RWPE1 (cell line): Measurements from ENCODE around the gene PIK3CD.

Source experiments
- CTCF ChIA-PET: fragments of 350-600 bp; sonication (Branson Sonifier 250); formaldehyde crosslinking; extraction: SDS; loops from one replicate; lab custom pipeline; 2021; lab: Yijun Ruan, JAX
- POLR2A ChIA-PET: fragments of 400-600 bp; formaldehyde crosslinking; extraction: SDS; loops from one replicate; lab custom pipeline; 2020; ENCODE audit warnings: antibody characterized with exemption; ENCODE audit not compliant: low non-redundant PET; lab: Yijun Ruan, JAX
- DNase-seq: peaks from one replicate; pipeline ENCODE4 v3.0.0; 2012; ENCODE audit warnings: low spot score
- H3K27ac ChIP-seq: fragments of 450-650 bp; 2 replicates; pipeline ENCODE4 v1.5.1; 2017
- CTCF ChIP-seq: fragments of 450-650 bp; conservative IDR thresholded peaks from 2 replicates; pipeline ENCODE4 v1.5.1; 2017; ENCODE audit warnings: low read depth, mild to moderate bottlenecking

Gene PIK3CD

DNA sequence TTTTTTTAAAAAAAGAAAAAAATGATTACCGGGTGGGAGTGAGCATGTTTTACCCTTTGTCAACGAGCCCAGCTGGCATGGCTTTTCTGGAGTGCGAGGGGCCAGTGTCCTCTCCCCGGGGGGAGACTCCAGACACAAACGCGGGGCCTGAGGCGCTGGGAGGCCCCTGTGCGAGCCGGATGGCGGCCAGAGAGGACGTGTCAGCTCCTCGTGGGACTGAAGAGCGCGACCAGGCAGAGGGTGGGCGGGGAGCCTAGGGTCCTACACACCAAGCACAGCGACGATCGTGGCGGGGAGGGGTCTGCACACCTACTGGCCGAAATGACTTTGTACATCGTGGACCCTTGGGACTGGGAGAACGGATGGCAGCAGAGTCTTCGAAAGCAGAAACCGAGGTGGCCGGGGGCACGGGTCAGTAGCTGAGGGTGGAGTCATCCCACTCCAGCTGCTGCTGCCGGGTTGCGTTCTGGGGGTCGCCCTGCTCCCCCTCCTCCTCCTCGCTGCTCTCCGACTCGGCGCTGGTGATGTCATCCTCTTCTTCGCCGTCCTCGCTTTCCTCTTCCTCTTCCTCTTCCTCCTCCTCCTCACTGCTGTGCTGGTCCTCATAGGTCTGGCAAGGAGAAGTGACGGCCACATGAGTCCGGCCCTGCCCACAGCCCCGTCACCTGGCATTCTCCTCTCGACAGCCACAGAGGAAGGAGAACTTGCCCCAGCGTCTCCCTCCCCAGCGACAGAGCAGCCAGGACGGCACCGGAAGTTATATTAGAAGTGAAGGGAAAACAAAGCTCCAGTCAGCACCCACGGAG is 78.8 kb downstream of the PIK3CD start:
- TF ChIP-seq CTCF: no peak
- DNase-seq: no peak
- POLR2A ChIA-PET: no interaction called here
- H3K27ac ChIP-seq: peak overlapping the region; percentile 46
- CTCF ChIA-PET: interaction anchor here (0.6 to 0.7 kb wide), 2 partner anchors 81 to 86 kb away, joined by 3 to 7 read pairs; no protein-coding TSS in a partner anchor

DNA sequence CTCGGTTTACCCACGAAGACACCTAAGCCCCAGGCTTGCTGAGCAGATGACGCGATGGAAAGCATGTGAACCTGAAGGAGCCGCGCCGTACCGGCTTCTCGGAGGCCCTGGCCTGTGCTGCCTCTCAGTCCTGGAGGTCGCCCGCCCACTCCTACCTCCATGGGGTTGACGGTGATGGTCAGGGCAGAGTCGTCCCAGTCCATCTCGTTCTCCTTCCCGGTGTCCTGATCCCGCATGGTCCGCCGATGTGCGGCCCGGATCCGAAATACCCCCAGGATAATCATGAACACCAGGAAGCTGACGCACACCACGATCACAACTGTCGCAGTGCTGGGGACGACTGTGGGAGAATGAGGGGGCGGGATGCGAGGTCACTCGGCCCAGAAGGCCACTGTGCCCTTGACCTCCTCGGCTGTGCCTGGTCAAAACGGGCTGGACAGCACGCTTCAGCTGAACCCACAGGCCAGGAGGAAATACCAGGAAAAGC is 79.6 kb downstream of the PIK3CD start:
- TF ChIP-seq CTCF: no peak
- POLR2A ChIA-PET: no interaction called here
- CTCF ChIA-PET: interaction anchor here (0.6 kb wide), 1 partner anchor 86 kb away, joined by 3 read pairs; no protein-coding TSS in a partner anchor
- peak overlapping the region; percentile 46 for H3K27ac ChIP-seq
- no peak for DNase-seq

GRCh38 chr1:9731561-9731960 is 80.0 kb downstream of the PIK3CD start:
- no peak for DNase-seq
- no peak for TF ChIP-seq CTCF
- no peak overlapping the region; the same call in 1 of the 2 replicates for H3K27ac ChIP-seq
- ChIA-PET POLR2A (no interaction called here), CTCF (interaction anchor here (0.7 kb wide), 1 partner anchor 76 kb away, joined by 3 read pairs; no protein-coding TSS in a partner anchor)

DNA sequence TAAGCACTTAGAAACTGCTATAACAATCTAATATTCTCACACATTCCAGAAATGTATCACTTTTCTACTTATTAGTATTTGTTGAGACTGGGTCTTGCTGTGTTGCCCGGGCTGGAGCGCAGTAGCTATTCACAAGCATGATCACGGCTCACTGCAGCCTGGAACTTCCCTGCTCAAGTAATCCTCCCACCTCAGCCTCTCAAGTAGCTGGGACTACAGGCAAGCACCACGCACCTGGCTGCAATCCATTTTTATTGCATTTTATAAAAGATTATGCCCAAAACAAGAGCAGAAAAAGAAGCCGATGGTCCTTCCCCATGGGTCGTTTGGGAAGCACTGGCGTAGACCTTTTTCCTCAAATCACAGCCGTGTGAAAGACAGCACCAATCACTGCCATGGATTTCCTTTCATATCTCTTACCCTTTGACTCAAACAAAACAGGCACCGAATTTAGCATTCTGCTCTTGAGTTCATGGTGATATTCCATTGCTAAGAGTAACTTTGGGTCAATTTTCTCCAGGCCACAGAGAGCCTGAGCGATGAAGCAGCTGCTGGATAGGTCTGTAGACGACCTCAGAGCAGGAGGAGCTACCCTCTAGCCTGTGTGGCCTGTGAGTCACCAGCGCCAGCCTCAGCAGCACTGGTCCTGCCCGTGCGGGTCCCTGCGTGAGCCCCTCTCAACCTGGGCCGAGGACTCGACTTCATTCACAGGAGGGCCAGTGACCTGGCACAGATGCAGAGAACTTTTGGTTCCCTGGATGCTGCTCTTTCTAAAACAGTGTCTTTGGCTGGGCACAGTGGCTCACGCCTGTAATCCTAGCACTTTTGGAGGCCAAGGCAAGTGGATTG is 80.8 kb downstream of the PIK3CD start:
- no peak for DNase-seq
- ChIA-PET CTCF (interaction anchor here (0.7 kb wide), 1 partner anchor 76 kb away, joined by 3 read pairs; no protein-coding TSS in a partner anchor), POLR2A (no interaction called here)
- TF ChIP-seq CTCF: no peak
- H3K27ac ChIP-seq: peak overlapping the region; percentile 46

- peak overlapping the region; percentile 46 for H3K27ac ChIP-seq
- no peak for DNase-seq
- no peak for TF ChIP-seq CTCF
- ChIA-PET POLR2A (no interaction called here), CTCF (no interaction called here)
These were observed 81.7 kb downstream of the PIK3CD start for GRCh38 chr1:9733160-9733789.

- TF ChIP-seq CTCF: no peak
- CTCF ChIA-PET: interaction anchor here (0.6 kb wide), 1 partner anchor 299 kb away, joined by 4 read pairs; no protein-coding TSS in a partner anchor
These were observed 84.3 kb downstream of the PIK3CD start for GRCh38 chr1:9735800-9736199.

More at GRCh38 chr1:9735800-9736199, 84.3 kb downstream of the PIK3CD start:
- POLR2A ChIA-PET: no interaction called here
- no peak for DNase-seq
- H3K27ac ChIP-seq: no peak overlapping the region
